ENCODE measurements around the gene XPR1. TPM values are rescaled to one million over a fixed set of nuclear protein-coding genes. Genes with fewer than 3 reads are reported as not detected.

Gene XPR1
- total RNA-seq, 1 experiment from 2014 or later = 19.9 TPM

DNA sequence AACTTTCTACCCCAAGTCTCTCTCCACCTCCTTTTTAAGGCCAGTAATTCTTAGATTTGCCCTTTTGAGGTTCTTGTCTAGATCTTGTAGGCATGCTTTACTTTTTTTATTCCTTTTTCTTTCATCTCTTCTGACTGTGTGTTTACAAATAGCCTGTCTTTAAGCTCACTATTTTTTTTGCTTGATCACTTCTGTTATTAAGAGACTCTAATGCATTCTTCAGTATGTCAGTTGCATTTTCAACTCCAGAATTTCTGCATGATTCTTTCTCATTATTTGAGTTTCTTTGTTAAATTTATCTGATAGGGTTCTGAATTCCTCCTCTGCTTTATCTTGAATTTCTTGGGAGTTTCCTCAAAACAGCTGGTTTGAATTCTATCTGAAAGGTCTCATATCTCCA, 30.9 kb downstream of the XPR1 start:
- Histone ChIP-seq H3K4me3 (replicated peaks in 1 of 2; ENCODE audit: low read depth in 1 of 2, low read length in 2 of 2) (no peak overlapping the region), H3K4me1 (ENCODE audit: control insufficient read depth in 1 of 2, insufficient read depth in 2 of 2, low read length in 2 of 2) (no peaks in the 10 kb centered on the region), H3K9me3 (ENCODE audit: control insufficient read depth in 1 of 2, insufficient read depth in 1 of 2, low read depth in 1 of 2, low read length in 2 of 2) (peaks cover 3 to 5% of the 10 kb centered on the region in 2 experiments; a peak in 2 of 4 replicates), H3K79me2 (ENCODE audit: insufficient read depth, low read length) (peaks cover 11% of the 10 kb centered on the region), H3K9me2 (ENCODE audit: insufficient read depth) (no peaks in the 10 kb centered on the region), H3K27me3 (ENCODE audit: insufficient read depth, low read length) (no peaks in the 10 kb centered on the region), H3K4me2 (ENCODE audit: low read length) (no peak overlapping the region), H3K36me3 (ENCODE audit: control insufficient read depth in 1 of 2, insufficient read depth in 2 of 2, low read length in 2 of 2) (no peaks in the 10 kb centered on the region), H4K20me1 (ENCODE audit: insufficient read depth) (no peaks in the 10 kb centered on the region), H3K9ac (ENCODE audit: low read length) (no peak overlapping the region), H3K27ac (ENCODE audit: low read depth, low read length) (no peak overlapping the region), H2AFZ (ENCODE audit: low read depth, low read length, poor library complexity, severe bottlenecking) (no peak overlapping the region)
- CTCF ChIA-PET = no interaction called here
- intact Hi-C loops (cut with micrococcal nuclease) = no loop called here
- BruUV-seq (replicated peaks) = no TSS peak
- TF ChIP-seq CEBPB (IDR thresholded peaks at IDR 0.05; ENCODE audit: low read depth) (no peak), EZH2 (IDR thresholded peaks at IDR 0.05) (no peak), FOSL1 (IDR thresholded peaks at IDR 0.05; ENCODE audit: low read depth) (no peak), ZNF274 (IDR thresholded peaks at IDR 0.05; ENCODE audit: low read depth, low read length) (no peak)
- TF ChIP-seq, protein P1, sequence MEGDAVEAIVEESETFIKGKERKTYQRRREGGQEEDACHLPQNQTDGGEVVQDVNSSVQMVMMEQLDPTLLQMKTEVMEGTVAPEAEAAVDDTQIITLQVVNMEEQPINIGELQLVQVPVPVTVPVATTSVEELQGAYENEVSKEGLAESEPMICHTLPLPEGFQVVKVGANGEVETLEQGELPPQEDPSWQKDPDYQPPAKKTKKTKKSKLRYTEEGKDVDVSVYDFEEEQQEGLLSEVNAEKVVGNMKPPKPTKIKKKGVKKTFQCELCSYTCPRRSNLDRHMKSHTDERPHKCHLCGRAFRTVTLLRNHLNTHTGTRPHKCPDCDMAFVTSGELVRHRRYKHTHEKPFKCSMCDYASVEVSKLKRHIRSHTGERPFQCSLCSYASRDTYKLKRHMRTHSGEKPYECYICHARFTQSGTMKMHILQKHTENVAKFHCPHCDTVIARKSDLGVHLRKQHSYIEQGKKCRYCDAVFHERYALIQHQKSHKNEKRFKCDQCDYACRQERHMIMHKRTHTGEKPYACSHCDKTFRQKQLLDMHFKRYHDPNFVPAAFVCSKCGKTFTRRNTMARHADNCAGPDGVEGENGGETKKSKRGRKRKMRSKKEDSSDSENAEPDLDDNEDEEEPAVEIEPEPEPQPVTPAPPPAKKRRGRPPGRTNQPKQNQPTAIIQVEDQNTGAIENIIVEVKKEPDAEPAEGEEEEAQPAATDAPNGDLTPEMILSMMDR (IDR thresholded peaks at IDR 0.05 in 2 of 3, conservative IDR thresholded peaks at IDR 0.05 in 1 of 3; ENCODE audit: borderline replicate concordance in 1 of 3, insufficient read depth in 1 of 3, low read depth in 2 of 3, low read length in 2 of 3) = no peak
- TF ChIP-seq, protein P2, sequence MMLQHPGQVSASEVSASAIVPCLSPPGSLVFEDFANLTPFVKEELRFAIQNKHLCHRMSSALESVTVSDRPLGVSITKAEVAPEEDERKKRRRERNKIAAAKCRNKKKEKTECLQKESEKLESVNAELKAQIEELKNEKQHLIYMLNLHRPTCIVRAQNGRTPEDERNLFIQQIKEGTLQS (IDR thresholded peaks at IDR 0.05) = no peak
- POLR2A ChIA-PET = no interaction called here
- RAD21 ChIA-PET (ENCODE audit: low non-redundant PET in 1 of 2, low total read pairs in 2 of 2, uncharacterized antibody in 2 of 2, unreplicated experiment in 2 of 2) = no interaction called here
- DNase-seq (ENCODE audit: low read depth, low spot score) = no peak
- no peak for ATAC-seq

DNA sequence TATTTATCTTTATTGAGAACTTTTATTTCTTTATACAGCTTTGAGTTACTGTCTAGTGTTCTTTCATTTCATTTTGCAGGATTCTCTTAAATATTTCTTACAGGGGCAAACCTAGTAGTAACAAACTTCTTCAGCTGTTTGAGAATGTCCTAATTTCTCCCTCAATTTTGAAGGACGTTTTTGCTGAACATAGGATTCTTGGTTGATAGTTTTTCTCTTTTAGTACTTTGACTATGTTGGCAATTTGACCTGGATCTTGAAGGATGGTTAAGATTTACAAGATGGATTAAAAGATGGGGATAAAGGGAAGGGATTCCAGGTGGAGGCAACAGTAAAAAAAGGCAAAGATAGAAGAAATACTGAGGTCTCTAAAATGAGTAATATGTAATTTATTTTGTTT, 38.9 kb downstream of the XPR1 start:
- Histone ChIP-seq H3K9me2 (ENCODE audit: insufficient read depth) (no peaks in the 10 kb centered on the region), H3K27ac (ENCODE audit: low read depth, low read length) (no peak overlapping the region), H3K4me1 (ENCODE audit: control insufficient read depth in 1 of 2, insufficient read depth in 2 of 2, low read length in 2 of 2) (no peaks in the 10 kb centered on the region), H3K36me3 (ENCODE audit: control insufficient read depth in 1 of 2, insufficient read depth in 2 of 2, low read length in 2 of 2) (no peaks in the 10 kb centered on the region), H3K4me2 (ENCODE audit: low read length) (no peak overlapping the region), H2AFZ (ENCODE audit: low read depth, low read length, poor library complexity, severe bottlenecking) (no peak overlapping the region), H3K9ac (ENCODE audit: low read length) (no peak overlapping the region), H3K9me3 (ENCODE audit: control insufficient read depth in 1 of 2, insufficient read depth in 1 of 2, low read depth in 1 of 2, low read length in 2 of 2) (no peaks in the 10 kb centered on the region; a peak in 1 of 4 replicates), H4K20me1 (ENCODE audit: insufficient read depth) (no peaks in the 10 kb centered on the region), H3K27me3 (ENCODE audit: insufficient read depth, low read length) (no peaks in the 10 kb centered on the region), H3K4me3 (replicated peaks in 1 of 2; ENCODE audit: low read depth in 1 of 2, low read length in 2 of 2) (no peak overlapping the region), H3K79me2 (ENCODE audit: insufficient read depth, low read length) (0 out of 2 replicates have a peak, but pooled peaks cover 3% of the 10 kb centered on the region)
- ChIA-PET RAD21 (ENCODE audit: low non-redundant PET in 1 of 2, low total read pairs in 2 of 2, uncharacterized antibody in 2 of 2, unreplicated experiment in 2 of 2) (no interaction called here), CTCF (no interaction called here), POLR2A (no interaction called here)
- ATAC-seq (no peak), DNase-seq (ENCODE audit: low read depth, low spot score) (no peak)
- BruUV-seq (replicated peaks) = no TSS peak
- TF ChIP-seq SP1 (IDR thresholded peaks at IDR 0.05; ENCODE audit: low read depth) (no peak), EZH2phosphoT487 (IDR thresholded peaks at IDR 0.05; ENCODE audit: borderline replicate concordance) (no peak), CBX3 (IDR thresholded peaks at IDR 0.05; ENCODE audit: low read depth) (no peak)
- intact Hi-C loops (cut with micrococcal nuclease) = no loop called here

All from HCT116 (cell line).